Epidermal melanocyte (primary cell): ENCODE data around the gene C22orf31.
"Not testable (repeated sequence)": the region's sequence is repeated elsewhere in the genome, so short reads cannot be mapped to it uniquely, and the experiment has no call there.

ENCODE experiments used
- DNase-seq: peaks from one replicate; pipeline ENCODE4 v3.0.0; 2011; ENCODE audit warnings: low spot score; ENCODE audit not compliant: insufficient read length

Gene C22orf31

GRCh38 chr22:29055192-29055830, 6.3 kb downstream of the C22orf31 start:
- DNase-seq: no peak

GRCh38 chr22:29054251-29054767, 7.3 kb downstream of the C22orf31 start:
- no peak for DNase-seq

DNA sequence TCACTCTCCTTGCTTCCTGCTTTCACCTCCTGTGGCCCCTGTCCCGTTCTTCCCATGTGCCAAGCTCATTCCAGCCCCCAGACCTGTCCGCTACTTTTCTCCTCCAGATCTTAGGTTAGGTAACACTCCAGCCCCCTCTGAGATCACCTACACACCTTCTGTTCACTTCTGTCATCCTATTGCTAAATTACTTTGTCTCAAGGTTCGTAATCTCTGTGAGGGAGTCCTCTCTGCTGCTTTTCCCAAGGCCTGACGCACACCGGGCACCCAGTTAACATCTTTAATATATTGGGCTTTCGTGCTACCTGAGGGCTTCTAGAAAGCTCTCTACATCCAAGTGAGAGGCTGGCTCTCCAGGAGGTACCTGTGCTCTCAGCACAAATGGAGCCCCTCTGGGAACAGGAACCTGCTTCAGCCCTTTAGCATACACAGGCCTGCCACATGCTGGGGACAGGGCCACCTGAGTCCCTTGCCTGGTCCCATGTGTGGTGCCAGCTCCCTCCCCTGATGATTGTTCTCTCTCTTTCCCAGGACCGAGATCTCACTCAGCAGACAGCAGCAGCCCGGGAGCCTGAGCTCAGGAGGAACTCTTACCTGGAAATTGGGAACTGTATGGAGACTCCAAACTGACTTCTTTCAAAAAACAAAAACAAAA, 8.5 kb downstream of the C22orf31 start:
- no peak for DNase-seq

- DNase-seq: no peak
Measured at GRCh38 chr22:29050457-29050856, 11.2 kb downstream of the C22orf31 start.

DNA sequence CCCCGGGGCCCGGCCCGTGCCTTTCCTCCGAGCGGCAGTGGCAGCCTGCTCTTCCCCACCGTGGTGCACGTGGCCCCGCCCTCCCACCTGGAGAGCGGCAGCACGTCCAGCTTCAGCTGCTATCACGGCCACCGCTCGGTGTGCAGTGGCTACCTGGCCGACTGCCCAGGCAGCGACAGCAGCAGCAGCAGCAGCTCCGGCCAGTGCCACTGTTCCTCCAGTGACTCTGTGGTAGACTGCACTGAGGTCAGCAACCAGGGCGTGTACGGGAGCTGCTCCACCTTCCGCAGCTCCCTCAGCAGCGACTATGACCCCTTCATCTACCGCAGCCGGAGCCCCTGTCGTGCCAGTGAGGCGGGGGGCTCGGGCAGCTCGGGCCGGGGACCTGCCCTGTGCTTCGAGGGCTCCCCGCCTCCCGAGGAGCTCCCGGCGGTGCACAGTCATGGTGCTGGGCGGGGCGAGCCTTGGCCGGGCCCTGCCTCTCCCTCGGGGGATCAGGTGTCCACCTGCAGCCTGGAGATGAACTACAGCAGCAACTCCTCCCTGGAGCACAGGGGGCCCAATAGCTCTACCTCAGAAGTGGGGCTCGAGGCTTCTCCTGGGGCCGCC, 11.9 kb downstream of the C22orf31 start:
- no peak for DNase-seq

GRCh38 chr22:29048822-29049654, 12.6 kb downstream of the C22orf31 start:
- DNase-seq: no peak

DNA sequence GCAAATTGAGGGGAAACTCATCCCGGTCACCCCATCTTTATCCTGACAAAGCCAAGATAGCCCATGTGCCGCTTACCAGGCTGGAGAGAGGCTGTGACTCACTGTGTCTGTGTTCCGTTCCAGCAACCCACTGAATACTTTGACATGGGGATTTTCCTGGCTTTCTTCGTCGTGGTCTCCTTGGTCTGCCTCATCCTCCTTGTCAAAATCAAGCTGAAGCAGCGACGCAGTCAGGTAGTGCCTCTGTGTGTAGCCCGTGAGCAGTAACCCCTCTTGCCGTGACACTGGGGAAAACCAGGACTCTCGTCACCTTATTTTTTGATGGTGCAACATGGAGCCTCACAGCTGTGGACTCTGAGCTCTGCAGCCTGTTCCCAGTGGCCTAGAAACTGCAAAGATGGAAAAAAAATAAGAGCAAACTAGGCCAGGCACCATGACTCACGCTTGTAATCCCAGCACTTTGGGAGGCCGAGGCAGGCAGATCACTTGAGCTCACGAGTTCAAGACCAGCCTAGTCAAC, 16.9 kb downstream of the C22orf31 start:
- no peak for DNase-seq

GRCh38 chr22:29043906-29044575, 17.6 kb downstream of the C22orf31 start:
- no peak for DNase-seq

- DNase-seq: no peak
Measured at GRCh38 chr22:29041408-29041807, 20.2 kb downstream of the C22orf31 start.

DNA sequence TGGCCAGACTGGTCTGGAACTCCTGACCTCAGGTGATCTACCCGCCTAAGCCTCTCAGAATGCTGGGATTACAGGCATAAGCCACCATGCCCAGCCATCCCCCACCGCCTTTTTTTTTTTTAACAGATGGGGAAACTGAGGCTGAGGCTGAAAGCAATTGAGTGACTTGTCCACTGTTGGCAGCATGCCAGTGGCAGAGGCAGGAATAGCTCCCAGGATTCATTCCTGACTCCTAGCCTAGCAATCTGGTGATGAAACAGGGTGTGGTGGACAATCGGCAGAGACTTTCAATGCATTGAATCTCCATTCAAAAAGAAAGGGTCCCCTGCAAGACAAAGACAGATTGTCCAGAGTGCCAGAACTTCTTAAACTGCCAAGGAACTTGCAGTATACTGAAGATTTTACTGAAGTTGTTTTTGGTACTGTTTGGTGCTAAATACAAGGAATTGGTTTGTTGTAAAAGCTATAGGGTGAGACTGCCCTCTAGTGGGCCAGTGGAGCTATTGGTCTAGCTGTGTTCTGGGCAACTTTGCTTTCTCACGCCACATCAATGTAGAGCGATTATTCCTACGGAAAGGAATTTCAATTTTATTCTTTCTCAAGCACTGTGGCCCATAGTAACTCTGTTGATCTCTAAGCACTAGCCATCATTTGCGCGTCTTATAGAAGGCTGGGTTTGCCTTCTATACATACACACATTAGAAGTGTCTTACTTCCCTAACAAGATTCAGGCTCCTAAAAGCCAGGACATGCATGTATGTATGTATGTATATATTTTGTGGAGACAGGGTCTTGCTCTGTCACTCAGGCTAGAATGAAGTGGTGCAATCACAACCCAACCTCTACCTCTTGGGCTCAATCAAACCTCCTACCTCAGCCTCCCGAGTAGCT, 21.0 kb downstream of the C22orf31 start:
- peak; percentile 69 for DNase-seq

DNA sequence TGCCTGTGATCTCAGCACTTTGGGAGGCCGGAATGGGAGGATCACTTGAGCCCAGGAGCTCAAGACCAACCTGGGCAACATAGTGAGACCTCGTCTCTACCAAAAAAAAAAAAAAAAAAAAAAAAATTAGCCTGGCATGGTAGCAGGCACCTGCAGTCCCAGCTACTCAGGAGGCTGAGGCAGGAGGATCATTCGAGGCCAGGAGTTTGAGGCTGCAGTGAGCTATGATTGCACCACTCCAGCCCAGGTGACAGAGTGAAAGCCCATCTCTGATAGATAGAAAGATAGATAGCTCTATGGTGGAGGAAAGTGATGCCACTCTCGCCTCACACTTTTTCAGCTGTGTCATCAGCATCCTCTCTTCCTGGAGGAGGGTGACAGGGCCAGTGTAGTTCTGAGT, 21.9 kb downstream of the C22orf31 start:
- not testable (repeated sequence) for DNase-seq

DNA sequence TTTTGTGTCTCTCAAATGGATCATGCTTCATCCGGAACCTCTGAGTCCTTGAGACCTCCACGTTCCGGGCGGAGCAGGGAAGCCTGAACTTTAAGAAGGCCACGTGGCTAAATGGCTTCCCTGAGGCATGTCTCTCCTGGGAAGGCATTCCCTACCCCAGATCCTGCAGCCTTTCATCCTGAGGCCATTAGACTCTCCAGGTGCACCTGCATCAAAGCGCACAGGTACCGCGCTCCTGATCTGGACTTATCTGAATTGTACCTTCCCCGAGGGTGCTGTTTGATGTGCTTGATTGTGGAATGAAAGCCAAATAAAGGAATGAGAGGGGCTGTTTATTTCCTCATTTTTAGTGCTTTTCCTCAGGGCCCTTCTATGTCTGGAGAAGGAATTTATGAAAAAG, 22.5 kb downstream of the C22orf31 start:
- DNase-seq: no peak

DNA sequence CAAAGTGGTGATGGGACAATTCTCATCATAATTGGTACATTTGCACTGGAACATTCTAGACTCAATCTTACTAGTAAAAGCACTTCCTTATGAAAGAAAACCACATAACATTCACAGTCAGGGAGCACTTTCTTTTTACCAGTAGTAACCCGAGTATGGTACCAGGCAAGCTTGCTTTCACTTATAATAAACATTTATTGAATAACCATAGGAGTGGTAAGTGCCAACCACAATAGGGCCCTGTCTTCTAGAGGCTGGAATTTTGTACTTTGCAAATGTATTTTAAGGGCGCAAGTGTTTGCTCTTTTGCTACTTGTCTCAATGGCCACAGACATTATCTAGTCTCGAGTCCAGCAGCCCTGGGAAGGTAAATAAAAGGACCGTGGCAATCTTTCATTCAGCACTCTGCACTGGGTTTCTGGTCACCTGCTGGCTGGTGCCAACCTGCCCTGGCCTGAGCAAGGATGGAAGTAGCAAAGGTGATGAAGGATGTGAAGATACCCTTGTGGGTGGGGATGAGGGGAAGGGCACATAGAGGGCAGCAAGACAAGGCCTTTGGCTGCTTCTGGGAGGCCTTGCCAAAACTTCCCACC, 24.2 kb downstream of the C22orf31 start:
- DNase-seq: no peak

GRCh38 chr22:29032584-29032983, 29.0 kb downstream of the C22orf31 start:
- no peak for DNase-seq

DNA sequence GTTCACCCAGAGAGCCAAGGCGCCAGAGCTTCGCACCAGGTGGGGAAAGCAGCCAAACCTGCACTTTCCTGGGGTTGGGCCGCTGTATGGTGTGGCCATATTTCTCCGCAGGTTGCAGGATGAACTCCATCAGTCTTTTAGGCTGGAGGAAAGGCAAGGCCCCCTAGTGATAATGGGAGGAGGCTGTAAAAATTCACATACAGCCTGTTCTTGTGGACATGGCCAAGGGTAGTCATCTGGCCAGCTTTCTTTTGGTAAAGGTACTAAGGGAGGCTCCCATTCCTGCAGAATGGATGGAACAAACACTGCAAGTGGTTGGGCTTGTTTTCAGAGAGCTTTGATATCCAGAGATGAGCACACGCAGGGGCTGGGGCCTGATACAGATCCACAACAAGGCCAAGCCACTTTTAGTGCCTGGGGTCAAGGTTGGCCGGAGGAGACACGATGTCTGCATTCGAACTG, 29.6 kb downstream of the C22orf31 start:
- no peak for DNase-seq

DNA sequence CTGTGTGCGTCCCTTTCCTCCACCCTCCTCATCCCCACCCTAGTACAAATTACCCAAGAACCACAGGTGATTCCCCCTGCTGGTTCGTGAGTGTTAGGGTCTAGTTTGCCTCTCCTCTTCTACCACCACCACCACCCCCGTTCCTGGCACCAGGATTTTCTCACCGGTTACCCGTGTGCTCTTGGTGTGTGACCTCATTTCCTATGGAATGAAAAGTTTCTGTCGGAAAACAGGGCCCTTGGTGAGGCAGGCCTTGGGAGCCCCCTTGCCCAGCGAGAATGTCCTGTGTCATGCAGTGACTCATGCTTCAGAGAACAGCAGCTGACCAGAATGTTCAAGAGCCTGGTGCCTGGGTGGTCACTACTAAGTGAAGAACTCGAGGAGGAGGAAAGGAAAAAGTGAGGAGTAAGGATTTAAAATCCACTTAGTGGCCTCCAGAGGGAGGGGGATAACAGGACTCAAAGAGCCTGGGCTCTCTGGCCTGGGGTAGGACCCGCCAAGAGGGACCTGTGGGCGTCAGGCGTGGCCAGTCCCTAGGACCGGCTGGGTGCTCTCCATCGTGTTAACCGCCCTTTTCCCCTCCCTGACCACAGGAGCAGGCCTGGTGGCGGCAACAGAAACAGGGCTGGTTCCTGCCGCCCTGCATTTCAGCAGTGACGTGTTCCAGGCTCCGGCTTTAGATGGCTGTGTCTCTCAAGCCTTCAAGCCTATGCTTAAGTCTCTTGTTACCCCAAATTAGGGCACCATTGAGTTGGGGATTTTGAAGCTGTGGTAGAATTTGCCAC, 30.2 kb downstream of the C22orf31 start:
- DNase-seq: peak; percentile 40

- DNase-seq: peak; percentile 38
Measured at GRCh38 chr22:29030618-29031226, 30.9 kb downstream of the C22orf31 start.

GRCh38 chr22:29030016-29030617, 31.5 kb downstream of the C22orf31 start:
- no peak for DNase-seq
